Heart left ventricle (tissue), 13 donors: Measurements from ENCODE around the gene ZCCHC7.

ENCODE experiments used
- POLR2A ChIP-seq, 2 donors: fragments of 450-650 bp; IDR thresholded peaks; one replicate each; pipeline ENCODE4 v1.6.1; 2017; ENCODE audit warnings: antibody characterized with exemption in 2 of 2, mild to moderate bottlenecking in 2 of 2, moderate library complexity in 2 of 2
- TF ChIP-seq, protein P1 (sequence below), 12 donors: fragments of 200-600 bp; sonication (generic) in 4 of 12; IDR thresholded peaks; one replicate each; pipeline versions ENCODE4 v1.5.0 to v1.8.0; 2018 to 2022; ENCODE audit warnings: antibody characterized with exemption in 12 of 12, mild to moderate bottlenecking in 5 of 12
- donor health status: ischemic (EF 13 %, LVEDD 7.1; RV severe dilation, severe dysfunction).
- donor health status: DM: no; HTN: yes; CAD: no.
- donor health status: DM: no; HTN: no; CAD: no.
- donor health status: ischemic (EF 25% LVEDD 6.9; RV normal size, moderate dysfunction).
- donor health status: ischemic (EF 25% LVEDD 5.7; RV mildly dilated, moderate dysfunction).
- donor health status: ischemic (EF 35%, LVEDD 5.7; RV mildly dilated, moderate dysfunction).
- donor health status: nonischemic (EF 11% LVEDD 7.7; RV severe dilation, severe dysfunction).
- donor health status: DM: yes; HTN: yes; CAD: no.
- donor health status: PGD.
- donor health status: ischemic (EF 29% LVEDD 5.4; RV normal size, mild dysfunction).
- donor health status: nonischemic (EF 23%, LVEDD 6.1; RV moderate dilation, normal function).

DNA sequence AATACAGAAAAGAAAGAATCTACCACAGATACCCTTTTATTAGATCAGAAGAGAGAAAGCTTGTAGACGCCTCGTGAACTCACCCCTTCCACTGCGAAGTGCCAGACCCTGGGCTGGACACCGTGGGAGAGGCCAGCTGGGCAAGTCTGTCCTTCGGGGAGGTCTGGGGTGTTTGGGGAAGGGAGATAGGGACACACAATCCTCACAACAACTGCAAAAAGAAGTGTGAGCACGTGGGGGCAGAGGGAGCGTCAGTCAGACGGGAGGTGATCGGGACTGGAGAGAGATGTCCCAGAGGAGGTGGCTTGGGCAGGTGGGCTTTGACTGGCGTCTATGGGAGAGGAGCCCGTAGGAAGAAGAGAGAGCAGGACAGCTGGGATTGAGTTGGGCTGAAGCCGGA lies 274.9 kb downstream of the ZCCHC7 start:
- TF ChIP-seq, protein P1, sequence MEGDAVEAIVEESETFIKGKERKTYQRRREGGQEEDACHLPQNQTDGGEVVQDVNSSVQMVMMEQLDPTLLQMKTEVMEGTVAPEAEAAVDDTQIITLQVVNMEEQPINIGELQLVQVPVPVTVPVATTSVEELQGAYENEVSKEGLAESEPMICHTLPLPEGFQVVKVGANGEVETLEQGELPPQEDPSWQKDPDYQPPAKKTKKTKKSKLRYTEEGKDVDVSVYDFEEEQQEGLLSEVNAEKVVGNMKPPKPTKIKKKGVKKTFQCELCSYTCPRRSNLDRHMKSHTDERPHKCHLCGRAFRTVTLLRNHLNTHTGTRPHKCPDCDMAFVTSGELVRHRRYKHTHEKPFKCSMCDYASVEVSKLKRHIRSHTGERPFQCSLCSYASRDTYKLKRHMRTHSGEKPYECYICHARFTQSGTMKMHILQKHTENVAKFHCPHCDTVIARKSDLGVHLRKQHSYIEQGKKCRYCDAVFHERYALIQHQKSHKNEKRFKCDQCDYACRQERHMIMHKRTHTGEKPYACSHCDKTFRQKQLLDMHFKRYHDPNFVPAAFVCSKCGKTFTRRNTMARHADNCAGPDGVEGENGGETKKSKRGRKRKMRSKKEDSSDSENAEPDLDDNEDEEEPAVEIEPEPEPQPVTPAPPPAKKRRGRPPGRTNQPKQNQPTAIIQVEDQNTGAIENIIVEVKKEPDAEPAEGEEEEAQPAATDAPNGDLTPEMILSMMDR (IDR thresholded peaks at IDR 0.05): no peak
- no peak for TF ChIP-seq POLR2A (IDR thresholded peaks at IDR 0.05)
